ENCODE results near the gene VCL. TPM values are rescaled to one million over a fixed set of nuclear protein-coding genes. Genes with fewer than 3 reads are reported as not detected.

The VCL gene
- total RNA-seq, 1 experiment from 2014 or later = 106 TPM

GRCh38 chr10:74052994-74053393 is 55.1 kb downstream of the VCL start:
- intact Hi-C loops (cut with micrococcal nuclease) = no loop called here
- CTCF ChIA-PET = no interaction called here

More at GRCh38 chr10:74052994-74053393, 55.1 kb downstream of the VCL start:
- Histone ChIP-seq H3K4me1 (ENCODE audit: control insufficient read depth in 1 of 2, insufficient read depth in 2 of 2, low read length in 2 of 2) (peaks cover 36 to 62% of the 10 kb centered on the region in 2 experiments), H3K9me2 (ENCODE audit: insufficient read depth) (no peaks in the 10 kb centered on the region), H3K36me3 (ENCODE audit: control insufficient read depth in 1 of 2, insufficient read depth in 2 of 2, low read length in 2 of 2) (no peaks in the 10 kb centered on the region), H3K9me3 (ENCODE audit: control insufficient read depth in 1 of 2, insufficient read depth in 1 of 2, low read depth in 1 of 2, low read length in 2 of 2) (no peaks in the 10 kb centered on the region), H4K20me1 (ENCODE audit: insufficient read depth) (no peaks in the 10 kb centered on the region; the same call in 1 of the 2 replicates), H3K27me3 (ENCODE audit: insufficient read depth, low read length) (no peaks in the 10 kb centered on the region), H3K4me2 (ENCODE audit: low read length) (no peak overlapping the region), H3K4me3 (replicated peaks in 1 of 2; ENCODE audit: low read depth in 1 of 2, low read length in 2 of 2) (no peak overlapping the region), H2AFZ (ENCODE audit: low read depth, low read length, poor library complexity, severe bottlenecking) (no peak overlapping the region), H3K79me2 (ENCODE audit: insufficient read depth, low read length) (peaks cover 99% of the 10 kb centered on the region), H3K9ac (ENCODE audit: low read length) (no peak overlapping the region), H3K27ac (ENCODE audit: low read depth, low read length) (no peak overlapping the region)
- POLR2A ChIA-PET = no interaction called here
- BruUV-seq (replicated peaks) = no TSS peak
- no peak for ATAC-seq
- DNase-seq (ENCODE audit: low read depth, low spot score) = no peak
- RAD21 ChIA-PET (ENCODE audit: low non-redundant PET in 1 of 2, low total read pairs in 2 of 2, uncharacterized antibody in 2 of 2, unreplicated experiment in 2 of 2) = no interaction called here
- TF ChIP-seq REST (IDR thresholded peaks at IDR 0.05; ENCODE audit: low read depth) (no peak), SIN3A (IDR thresholded peaks at IDR 0.05; ENCODE audit: low read depth) (no peak), TCF7L2 (IDR thresholded peaks at IDR 0.05; ENCODE audit: borderline replicate concordance, extremely low read depth, insufficient read depth, insufficient read length) (no peak), ZNF274 (IDR thresholded peaks at IDR 0.05; ENCODE audit: low read depth, low read length) (no peak), ATF3 (IDR thresholded peaks at IDR 0.05) (no peak), MAX (IDR thresholded peaks at IDR 0.05) (no peak), ZBTB33 (IDR thresholded peaks at IDR 0.05; ENCODE audit: extremely low read depth, insufficient replicate concordance, low read length) (no peak), FOSL1 (IDR thresholded peaks at IDR 0.05; ENCODE audit: low read depth) (no peak), CTCF (IDR thresholded peaks at IDR 0.05 in 2 of 3, conservative IDR thresholded peaks at IDR 0.05 in 1 of 3; ENCODE audit: borderline replicate concordance in 1 of 3, insufficient read depth in 1 of 3, low read depth in 2 of 3, low read length in 2 of 3) (no peak), POLR2A (IDR thresholded peaks at IDR 0.05; ENCODE audit: borderline replicate concordance, extremely low read depth, insufficient read depth, insufficient read length) (no peak), EGR1 (IDR thresholded peaks at IDR 0.05; ENCODE audit: low read depth) (no peak), ZFX (IDR thresholded peaks at IDR 0.05) (no peak), EZH2phosphoT487 (IDR thresholded peaks at IDR 0.05; ENCODE audit: borderline replicate concordance) (no peak)

All from HCT116 (cell line).